Mammary epithelial cell (primary cell): Measurements from ENCODE around the gene CAMTA1.

Source experiments
- EZH2 ChIP-seq: IDR thresholded peaks from 2 replicates; pipeline ENCODE4 v1.6.1; 2012; ENCODE audit warnings: low read length, inconsistent platforms, borderline replicate concordance
- TF ChIP-seq, protein P1 (sequence below), 2 donors: IDR thresholded peaks in 1 of 2; conservative IDR thresholded peaks in 1 of 2; 2 replicates each; pipeline ENCODE4 v1.5.1; 2011 to 2012; ENCODE audit warnings: inconsistent platforms in 2 of 2, low read length in 2 of 2, mild to moderate bottlenecking in 2 of 2, control low read depth in 1 of 2, low read depth in 1 of 2; ENCODE audit not compliant: insufficient read depth in 1 of 2; ENCODE audit errors: extremely low read depth in 1 of 2

DNA sequence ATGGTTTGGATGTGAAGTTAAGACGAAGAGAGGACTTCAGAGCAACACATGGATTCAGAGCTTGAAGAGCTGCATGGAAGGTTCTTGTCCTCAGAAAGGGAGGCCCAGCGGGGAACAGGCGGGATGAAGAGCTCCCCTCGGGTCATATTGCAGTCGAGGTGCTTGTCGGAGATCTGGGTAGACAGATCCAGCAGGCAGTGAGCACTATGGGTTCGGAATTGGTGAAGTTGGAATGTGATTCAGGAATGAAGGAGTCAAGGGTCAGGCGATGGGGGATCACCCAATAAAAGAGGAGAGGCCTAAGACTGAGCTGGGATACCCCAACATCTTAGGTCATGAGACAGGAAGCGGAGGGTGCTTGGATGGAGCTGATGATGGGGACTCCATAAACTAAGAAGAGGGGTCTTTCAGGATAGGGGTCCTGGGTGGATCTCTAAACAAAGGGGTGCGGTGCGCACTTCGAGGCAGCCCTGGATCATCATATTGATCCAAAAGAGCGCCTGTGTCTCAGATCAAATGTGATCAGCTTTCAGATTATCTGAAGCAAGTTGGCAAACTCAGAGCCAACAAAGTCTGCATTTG lies 809.6 kb downstream of the CAMTA1 start:
- TF ChIP-seq, protein P1, sequence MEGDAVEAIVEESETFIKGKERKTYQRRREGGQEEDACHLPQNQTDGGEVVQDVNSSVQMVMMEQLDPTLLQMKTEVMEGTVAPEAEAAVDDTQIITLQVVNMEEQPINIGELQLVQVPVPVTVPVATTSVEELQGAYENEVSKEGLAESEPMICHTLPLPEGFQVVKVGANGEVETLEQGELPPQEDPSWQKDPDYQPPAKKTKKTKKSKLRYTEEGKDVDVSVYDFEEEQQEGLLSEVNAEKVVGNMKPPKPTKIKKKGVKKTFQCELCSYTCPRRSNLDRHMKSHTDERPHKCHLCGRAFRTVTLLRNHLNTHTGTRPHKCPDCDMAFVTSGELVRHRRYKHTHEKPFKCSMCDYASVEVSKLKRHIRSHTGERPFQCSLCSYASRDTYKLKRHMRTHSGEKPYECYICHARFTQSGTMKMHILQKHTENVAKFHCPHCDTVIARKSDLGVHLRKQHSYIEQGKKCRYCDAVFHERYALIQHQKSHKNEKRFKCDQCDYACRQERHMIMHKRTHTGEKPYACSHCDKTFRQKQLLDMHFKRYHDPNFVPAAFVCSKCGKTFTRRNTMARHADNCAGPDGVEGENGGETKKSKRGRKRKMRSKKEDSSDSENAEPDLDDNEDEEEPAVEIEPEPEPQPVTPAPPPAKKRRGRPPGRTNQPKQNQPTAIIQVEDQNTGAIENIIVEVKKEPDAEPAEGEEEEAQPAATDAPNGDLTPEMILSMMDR (conservative IDR thresholded peaks at IDR 0.05 in 1 of 2, IDR thresholded peaks at IDR 0.05 in 1 of 2; ENCODE audit: extremely low read depth in 1 of 2, insufficient read depth in 1 of 2, low read depth in 1 of 2, low read length in 2 of 2): no peak
- TF ChIP-seq EZH2: no peak
